GM12891 (cell line): ENCODE results near the gene TRPV6.

Source experiments
- POLR2A ChIP-seq: IDR thresholded peaks from 2 replicates; pipeline ENCODE4 v1.6.1; 2011; ENCODE audit warnings: low read depth, low read length, control low read depth
- POLR2AphosphoS5 ChIP-seq: IDR thresholded peaks from 2 replicates; pipeline ENCODE4 v1.6.1; 2011; ENCODE audit warnings: low read depth, low read length, control low read depth

- TF ChIP-seq POLR2A (no peak), POLR2AphosphoS5 (no peak)
These were observed 4.3 kb upstream of the TRPV6 start for GRCh38 chr7:142889816-142890215.
